Effector CD8-positive, alpha-beta T cell (primary cell): ENCODE data around the gene ACTR1B.
"Not testable (repeated sequence)": the region's sequence is repeated elsewhere in the genome, so short reads cannot be mapped to it uniquely, and the experiment has no call there.

ENCODE experiments used
- DNase-seq: peaks from one replicate; lab custom pipeline; 2025; lab: John Stamatoyannopoulos, UW

The ACTR1B gene

DNA sequence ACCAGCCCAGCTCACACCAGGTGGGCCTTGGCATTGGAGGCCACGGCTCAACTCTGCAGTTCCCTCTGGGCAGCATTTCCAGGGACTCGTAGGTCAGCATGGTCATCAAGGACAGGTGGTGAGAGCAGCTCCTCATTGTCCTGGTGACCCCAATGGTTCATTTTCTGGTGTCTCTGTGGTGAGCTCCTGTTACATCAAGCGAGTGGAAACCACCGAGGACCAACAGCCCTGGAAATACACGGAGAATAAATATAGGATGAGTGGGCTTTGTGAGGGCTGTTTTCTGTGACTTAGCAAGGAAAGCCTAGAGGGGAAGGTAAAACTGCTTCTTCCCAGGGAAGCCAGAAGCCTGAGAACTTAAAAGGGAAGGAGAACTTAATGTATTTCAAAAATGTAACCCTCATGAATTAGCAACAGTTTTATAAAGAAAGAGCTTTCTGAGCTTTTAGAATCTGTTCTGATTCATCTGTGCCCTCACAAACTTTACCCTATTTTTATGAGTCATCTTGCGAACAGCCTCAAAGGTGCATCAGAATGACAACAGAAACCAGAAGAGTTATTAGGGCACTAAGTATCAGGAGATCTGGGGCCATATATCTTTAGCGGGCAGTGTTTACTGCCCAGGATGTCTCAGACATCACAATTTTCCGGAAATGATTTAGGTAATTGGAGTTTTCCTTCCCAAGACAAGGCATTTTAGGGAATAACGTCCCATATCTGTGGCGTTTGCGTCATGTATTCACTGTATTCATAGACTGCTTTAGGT, 24.4 kb upstream of the ACTR1B start:
- DNase-seq, result no peak

DNA sequence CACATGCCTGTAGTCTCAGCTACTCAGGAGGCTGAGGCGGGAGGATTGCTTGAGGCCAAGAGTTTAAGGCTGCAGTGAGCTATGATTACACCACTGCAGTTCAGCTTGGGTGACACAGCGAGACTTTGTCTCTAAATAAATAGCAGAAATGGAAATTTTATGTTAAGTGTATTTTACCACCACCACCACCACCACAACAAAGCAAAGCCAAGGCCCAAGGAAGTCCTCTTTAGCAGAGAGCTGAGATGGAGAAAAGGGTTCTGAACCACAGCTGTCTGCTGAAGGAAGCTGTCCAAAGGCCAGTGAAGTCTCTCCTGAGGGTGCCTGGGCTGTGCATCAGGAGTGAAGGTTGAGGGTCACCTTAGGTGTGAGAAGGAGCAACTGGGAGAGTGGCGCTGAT, 23.4 kb upstream of the ACTR1B start:
- DNase-seq, result not testable (repeated sequence)

DNA sequence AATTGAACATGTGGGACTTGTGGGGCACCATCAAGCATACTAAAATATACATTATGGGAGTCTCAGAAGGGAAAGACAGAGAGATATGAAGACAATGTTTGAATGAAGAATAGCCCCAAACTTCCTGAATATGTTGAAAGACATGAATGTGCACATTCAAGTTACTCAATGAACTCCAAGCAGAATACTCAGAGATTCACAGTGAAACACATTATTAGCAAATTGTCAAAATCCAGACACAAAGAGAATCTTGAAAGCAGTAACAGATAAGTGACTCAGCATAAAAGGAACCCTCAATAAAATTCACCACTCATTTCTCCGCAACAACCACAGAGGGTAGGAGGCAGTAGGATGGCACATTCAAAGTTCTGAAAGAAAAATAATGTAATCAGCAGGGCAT, 14.5 kb upstream of the ACTR1B start:
- no peak for DNase-seq

DNA sequence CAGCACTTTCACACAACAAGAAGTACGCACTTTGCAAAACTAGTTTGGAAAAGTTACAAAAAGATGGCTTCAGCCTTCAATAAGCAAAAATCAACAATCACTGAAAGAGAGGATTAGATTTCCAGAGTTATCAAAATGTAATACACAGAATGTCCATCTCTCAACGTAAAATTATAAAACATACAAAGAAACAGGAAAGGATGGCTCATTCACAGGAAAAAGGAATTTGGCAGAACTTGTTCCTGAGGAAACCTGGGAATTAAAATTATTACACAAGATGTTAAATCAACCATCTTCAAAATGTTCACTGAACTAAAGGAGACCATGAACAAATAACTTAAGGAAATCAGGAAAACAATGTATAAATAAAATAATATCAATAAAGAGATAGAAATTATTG, 13.6 kb upstream of the ACTR1B start:
- DNase-seq, result no peak

DNA sequence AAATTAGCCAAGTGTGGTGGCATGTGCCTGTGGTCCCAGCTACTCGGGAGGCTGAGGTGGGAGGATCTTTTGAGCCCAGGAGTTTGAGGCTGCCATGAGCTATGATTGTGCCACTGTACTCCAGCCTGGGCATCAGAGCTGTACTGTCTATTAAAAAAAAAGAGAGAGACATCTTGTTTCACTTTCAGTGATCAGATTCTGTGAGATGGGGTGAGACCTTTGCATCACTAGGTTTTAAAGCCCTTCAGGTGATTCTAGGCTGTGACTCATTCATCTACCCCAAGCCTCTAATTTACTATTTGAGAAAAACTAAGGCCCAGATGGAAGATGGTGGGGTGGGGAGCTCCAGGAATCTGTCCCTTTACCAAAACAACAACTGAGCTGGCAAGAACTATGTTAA, 12.8 kb upstream of the ACTR1B start:
- DNase-seq, result no peak

DNA sequence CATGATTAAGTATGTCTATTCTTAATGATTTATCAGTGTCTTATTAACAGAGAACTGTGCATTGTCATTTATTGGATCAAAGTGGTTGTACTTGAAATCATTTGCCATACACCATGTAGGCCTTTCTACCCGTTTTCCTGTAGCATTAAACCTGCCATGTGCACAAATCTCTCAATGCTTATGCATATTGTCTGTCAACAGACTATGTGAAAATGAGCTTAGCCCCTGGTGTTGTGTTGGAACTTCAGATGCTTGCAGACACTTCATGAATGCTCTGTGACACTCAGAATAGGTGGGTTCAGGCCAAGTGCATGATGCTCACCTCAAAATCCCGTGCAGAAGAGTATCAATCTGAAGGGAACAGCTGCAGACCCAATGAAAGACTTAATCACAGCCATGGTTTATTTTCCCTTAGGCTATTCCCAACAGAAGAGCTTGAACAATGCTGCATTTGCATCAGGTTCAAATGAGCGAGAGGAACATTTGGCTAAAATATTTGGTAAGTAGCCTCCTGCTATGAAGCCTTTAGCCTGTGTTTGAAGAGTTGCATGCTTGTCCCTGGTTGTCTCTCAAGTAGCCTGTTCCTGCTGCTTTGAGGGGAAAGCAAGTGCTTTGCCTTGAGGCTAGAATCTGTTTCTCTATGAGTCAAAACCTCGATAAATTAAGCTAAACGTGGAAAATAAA, 11.7 kb upstream of the ACTR1B start:
- DNase-seq, result no peak

DNA sequence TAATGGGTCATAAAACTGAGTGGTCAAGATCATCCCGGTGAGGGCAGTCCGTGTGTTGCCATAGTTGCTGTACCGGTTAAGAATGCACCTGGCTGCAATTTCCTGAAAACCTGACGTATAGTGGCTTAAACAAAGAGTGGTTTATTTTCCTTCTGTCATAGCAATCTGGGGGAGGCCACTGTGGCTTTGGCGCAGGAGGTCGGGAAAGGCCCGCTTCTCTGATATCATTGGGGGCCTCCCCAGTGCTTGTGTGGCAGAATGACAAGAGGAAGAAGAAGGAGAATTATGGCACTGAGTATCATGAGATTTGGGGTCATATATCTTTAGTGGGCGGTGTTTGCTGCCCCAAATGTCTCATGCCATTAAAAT, 10.1 kb upstream of the ACTR1B start:
- DNase-seq, result no peak

DNA sequence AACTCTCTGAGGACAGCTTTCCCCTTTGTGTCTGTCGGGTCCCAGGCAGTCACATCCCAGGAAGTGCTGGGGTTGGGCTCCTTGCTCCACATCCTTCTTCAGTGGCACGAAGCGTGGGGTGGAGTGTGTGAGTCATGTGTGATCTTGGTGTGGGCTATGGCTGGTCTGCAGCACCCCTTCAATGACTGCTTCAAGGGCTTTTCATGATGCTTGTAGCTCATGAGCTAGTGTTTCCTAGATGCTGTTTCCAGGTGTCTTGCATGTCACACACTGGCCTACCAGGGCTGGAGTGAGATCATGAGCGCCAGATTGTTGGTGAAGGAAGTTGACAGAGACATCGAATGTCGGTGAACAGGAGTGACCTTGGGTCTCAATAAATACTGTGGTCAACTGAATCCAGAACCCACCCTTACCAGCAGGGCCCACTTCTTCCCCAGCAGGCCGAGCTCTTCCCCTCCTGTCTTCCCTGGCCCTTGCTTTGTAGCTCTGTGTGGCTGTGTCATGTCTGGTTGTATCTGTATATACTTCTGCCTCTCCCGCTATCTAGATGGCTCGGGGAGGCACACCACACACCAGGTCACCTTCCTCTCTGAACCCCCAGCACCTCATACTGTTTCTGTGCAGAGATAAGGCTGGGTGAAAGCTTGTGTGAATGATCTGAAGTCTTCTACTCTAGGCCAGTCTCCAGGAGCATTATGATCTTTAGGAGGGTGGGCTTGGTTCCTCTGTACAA, 9.5 kb upstream of the ACTR1B start:
- DNase-seq, result no peak

DNA sequence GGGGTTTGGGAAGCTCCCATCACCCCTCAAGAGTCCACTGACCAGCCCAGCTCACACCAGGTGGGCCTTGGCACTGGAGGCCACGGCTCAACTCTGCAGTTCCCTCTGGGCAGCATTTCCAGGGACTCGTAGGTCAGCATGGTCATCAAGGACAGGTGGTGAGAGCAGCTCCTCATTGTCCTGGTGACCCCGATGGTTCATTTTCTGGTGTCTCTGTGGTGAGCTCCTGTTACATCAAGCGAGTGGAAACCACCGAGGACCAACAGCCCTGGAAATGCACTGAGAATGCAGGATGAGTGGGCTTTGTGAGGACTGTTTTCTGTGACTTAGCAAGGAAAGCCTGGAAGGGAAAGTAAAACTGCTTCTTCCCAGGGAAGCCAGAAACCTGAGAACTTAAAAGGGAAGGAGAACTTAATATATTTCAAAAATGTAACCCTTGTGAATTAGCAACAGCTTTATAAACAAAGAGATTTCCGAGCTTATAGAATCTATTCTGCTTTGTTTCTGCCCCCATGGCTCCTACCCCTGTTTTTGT, 8.8 kb upstream of the ACTR1B start:
- DNase-seq, result not testable (repeated sequence)

DNA sequence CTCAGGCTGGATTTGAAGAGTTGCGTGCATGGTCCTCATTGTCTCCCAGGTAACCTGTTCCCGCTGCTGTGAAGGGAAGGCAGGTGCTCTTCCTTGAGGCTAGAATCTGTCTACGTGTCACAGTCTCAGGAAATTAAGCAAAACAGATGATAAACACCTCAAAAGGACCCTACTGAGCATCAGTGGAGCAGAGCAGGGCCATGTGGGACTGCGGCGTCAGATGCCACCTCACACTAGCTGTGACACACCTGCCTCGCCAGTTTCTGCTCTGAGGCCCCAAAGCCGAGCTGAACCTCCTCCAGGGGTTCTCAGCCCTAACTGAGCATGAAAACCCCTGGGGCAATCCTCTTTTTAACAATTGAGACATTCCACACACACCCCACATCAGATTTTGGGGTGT, 7.7 kb upstream of the ACTR1B start:
- DNase-seq, result no peak

DNA sequence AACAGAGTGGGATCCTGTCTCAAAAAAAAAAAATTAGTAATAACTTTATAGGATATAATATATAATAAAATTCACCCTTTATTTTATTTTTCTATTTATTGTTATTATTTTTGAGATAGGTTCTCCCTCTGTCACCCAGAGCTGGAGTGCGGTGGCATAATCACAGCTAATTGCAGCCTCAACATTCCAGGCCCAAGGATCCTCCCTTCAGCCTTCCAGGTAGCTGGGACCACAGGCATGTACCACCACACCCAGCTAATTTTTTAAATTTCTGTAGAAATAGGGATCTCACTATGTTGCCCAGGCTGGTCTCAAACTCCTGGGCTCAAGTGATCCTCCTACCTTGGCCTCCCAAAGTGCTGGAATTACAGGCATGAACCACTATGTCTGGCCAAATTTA, 6.6 kb upstream of the ACTR1B start:
- no peak for DNase-seq

DNA sequence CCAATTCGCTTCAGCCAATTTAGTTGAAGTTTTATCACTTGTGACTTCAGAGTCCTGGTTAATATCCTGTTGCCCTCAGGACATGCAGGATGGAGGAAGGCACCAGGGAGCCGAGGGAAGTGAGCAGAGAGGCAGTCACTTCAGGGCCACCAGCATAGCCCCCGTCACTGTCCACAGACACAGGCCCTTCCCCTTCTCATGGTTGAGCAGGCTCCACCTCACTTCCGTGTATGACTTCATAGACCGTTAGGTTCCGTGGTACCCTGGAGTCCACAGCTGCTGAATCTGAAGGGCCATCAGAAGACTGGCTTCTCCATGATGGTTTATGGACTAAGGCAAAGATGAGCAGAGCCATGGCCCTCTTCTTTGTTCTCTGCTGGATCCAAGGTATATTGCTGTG, 5.6 kb upstream of the ACTR1B start, which contains the start of gene C2orf92:
C2orf92 (plus strand) TSS at position 266 of the 400 bp plus-strand sequence; CDS start at position 342, 76 bp downstream.
- DNase-seq, result no peak

DNA sequence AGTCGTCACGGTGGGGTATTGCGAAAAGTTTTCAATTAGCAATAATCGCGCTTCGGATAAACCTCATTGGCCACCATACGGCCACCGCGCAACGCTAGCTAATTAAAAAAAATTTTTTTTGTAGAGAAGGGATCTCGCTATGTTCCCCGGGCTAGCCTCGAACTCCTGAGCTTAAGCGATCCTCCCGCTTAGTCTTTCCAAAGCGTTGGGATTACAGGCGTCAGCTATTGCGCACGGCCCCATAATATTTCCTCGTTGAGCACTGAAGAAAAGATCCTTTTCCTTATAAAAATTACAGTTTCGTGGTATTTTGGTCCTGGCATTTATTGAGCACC, 759 bp upstream of the ACTR1B start:
- no peak for DNase-seq

DNA sequence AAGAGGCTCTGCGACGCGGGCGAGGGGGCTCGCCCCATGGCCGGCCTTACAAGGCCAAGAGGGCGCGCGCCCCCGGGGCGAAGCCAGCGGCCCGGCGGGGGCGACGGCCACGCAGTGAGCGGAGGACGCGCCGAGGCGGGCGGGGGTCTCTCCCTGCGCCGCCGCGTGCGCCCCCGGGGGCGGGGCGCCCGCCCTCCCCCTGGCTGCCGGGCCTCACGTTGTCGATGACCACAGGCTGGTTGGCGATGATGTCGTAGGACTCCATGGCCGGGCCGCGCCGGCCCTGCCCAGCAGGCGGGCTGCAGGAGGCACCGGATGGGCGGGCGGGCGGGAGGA, 250 bp downstream of the ACTR1B start:
- no peak for DNase-seq

DNA sequence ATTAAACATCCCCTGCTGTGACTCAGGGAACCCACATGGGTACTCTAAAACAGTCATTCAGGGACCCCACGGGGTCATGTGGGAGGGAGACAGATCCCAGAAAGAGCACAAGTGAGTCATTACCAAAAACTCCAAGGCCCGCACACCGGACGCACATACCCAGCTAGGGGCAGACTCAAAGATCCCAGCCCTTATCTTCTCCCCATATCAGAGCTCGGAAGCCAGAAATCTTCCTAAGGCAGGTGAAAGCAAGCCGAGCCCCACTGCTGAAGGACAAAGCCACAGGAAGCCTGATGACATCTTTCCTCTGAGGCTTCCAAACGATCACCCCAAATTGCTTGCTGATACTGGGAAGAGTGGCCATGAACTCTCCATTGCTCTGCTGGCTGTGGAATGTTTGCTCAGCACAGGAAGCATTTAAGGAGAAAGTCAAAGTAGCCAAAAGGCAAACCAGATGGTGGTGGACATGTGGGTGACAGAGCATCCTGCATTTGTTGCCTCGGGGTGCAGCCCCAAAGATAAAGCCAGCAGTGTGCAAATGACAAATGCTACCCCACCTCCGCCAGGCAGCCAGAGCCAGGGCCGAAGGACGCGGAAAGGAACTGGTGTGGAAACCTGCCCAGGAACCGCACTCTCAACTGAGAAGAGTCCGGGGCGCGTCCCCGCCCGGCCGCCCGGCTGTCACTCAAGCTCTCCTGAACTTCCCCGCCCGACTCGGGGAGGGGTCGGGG, 784 bp downstream of the ACTR1B start:
- DNase-seq, result peak; percentile 40

DNA sequence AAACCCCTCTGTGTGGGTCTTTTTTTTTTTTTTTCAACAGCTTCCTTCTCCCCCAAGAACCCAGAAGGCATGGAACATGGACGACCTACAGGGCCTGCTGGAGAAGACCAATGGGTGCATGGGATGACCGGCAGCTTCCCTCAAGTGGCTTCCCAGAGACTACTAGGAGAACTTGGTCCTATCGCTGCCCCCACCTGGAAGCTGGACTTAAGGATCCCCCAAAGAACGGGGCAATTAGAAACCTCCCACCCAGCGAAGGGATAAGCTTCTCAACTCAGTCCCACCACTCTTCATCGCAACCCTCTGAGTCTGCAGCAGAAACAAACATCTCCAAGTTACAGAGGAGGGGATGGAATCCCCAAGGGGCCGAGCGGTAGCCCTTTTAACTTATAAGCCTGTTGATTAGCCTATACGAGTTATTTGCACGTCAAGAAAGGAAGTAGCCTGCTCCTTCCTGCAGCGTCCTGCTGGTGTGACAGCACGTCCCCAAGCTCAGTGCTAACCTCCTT, 1.4 kb downstream of the ACTR1B start:
- no peak for DNase-seq

DNA sequence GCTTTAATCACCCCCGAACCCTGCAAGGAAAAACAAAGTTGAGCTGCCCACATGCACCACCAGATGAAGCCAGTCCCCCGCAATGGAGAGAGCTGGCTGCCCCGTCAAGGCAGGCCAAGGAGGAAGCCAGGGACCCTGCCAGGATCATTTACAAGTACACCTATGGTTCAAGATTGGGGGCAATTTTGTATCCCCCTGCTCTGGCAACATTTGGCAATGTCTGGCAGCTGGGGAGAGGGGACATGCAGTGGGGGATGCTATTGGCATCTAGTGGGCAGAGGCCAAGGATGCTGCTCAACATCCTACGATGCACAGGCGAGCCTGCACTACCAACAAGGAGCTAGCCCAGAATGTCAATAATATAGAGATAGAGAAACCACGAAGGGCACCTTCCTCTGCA, 1.9 kb downstream of the ACTR1B start:
- DNase-seq, result no peak

DNA sequence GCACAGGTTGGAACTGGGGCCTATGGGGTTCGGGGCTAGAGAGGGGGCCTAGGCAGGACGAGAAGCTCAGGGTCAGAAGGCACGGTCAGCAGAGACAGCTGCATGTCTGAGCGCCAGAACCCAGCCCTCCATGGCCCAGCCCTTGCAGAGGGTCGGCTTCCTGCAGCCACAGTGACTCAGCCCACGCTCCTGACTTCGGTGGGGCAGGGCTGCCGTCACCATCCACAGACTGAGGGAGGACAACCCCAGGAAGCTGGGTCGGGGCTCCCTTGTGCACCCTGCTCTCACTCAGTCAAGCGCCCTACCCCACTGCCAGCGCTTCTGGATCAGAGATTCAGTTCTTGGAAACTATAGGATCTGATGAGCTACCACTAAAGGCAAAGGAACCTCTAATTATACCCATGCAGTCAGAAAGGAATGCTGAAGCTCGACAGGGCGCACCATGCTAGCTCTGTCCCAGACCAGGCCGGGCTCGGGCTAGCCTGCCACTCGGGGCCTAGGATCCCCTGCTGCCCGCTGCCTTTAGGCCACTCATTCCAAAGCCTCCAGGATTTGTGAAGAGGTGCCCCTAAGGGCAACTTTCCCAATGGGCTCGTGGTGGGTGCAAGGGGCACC, 3.0 kb downstream of the ACTR1B start:
- no peak for DNase-seq

DNA sequence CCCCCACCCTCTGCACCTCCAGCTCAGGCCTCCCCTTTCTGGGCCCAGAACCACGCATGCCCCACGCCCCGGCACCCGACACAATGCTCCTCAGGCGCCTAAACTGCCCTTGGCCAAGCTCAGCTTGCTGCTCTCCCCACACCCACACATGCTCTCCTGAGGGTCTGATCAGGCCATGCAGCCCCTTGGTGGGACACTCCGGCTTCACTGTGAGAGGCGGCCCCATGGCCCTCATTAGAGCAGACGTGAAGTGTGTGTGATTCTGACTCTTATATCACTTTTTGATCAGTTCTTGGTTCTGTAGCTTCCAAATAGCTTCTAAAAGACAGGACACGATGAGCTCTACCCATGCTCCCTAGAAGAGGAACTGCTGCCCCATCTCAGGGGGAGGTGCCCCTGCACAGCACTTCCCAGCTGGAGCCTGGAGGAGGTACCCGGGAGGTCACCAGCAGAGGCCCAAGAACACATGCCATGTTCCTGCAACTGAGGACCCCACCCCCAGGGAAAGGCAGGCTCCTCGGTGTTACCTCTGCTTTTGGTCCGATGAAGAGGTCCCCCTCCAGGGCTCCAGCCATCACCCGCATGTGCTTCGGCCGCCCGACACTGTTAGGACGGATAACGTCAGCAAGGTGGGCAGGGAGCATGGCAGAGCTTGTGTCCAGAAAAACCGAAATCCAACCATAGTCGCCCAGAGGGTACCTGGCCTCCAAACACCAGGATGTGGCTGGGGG, 3.6 kb downstream of the ACTR1B start:
- no peak for DNase-seq

DNA sequence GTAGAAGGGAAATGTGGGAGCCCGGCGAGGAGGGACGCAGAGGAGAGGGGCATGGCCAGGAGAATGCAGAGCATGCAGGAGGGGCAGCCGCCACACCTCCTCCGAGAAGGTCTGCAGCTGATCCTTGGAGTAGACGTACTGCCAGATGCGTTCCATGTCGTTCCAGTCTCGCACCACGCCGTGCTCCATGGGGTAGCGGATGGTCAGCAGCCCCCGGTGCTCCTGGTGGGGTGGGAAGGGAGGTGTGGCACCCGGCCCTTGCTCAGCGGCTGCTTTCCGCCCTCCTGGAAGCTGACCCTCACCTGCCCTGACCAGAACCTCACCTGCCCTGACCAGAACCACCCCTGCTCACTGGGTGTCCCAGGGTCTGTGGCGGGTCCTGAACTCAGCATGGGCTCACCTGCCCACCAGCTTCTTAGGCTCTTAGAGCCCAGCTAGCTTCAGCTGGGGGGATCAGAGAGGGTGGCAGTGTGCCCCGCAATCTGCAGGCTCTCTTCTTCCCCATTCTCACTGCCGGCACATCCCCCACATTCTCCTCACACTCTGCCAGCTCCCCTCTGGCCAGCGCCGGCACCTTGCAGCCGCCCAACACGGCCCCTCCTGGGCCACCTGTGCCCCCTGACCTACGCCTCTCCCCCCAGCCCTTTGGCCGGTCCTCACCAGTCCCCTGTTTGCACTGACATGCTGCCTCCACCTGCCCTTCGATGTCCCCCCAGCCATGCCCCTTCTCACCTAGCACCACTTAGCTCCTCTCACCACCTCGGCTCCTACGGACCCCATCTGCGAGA, 4.4 kb downstream of the ACTR1B start:
- no peak for DNase-seq
